ENCODE results near the gene SH2D5. TPM values are rescaled to one million over a fixed set of nuclear protein-coding genes. Genes with fewer than 3 reads are reported as not detected.

Gene SH2D5
- total RNA-seq, 1 experiment from 2014 or later = 1.1 TPM

GRCh38 chr1:20731057-20731991 lies 1.2 kb downstream of the SH2D5 start:
- POLR2A ChIA-PET (ENCODE audit: low non-redundant PET) = interaction anchor here (0.6 kb wide), 1 partner anchor 55 kb away, joined by 3 read pairs; no protein-coding TSS in a partner anchor
- no TSS peak for BruUV-seq (replicated peaks)

GRCh38 chr1:20730690-20731056 lies 1.8 kb downstream of the SH2D5 start:
- H3K36me3 ChIP-seq (ENCODE audit: insufficient read depth, low read length, poor library complexity, severe bottlenecking) = no peaks in the 10 kb centered on the region
- H3K27me3 ChIP-seq (replicated peaks; ENCODE audit: insufficient read depth, low read depth, low read length, poor library complexity) = peaks cover 5% of the 10 kb centered on the region
- H3K27ac ChIP-seq (ENCODE audit: low read depth, low read length, poor library complexity, severe bottlenecking) = no peak overlapping the region
- POLR2A ChIA-PET (ENCODE audit: low non-redundant PET) = interaction anchor here (0.5 kb wide), 1 partner anchor 20 kb away, joined by 3 read pairs; no protein-coding TSS in a partner anchor
- TF ChIP-seq CTCF (conservative IDR thresholded peaks at IDR 0.05; ENCODE audit: low read depth, low read length) (no peak), EZH2 (IDR thresholded peaks at IDR 0.05; ENCODE audit: borderline replicate concordance, low read depth, low read length, poor library complexity, severe bottlenecking) (no peak)
- H3K4me3 ChIP-seq (ENCODE audit: low read depth, low read length, poor library complexity, severe bottlenecking) = no peak overlapping the region
- no peaks in the 10 kb centered on the region for H3K9me3 ChIP-seq (ENCODE audit: low read depth, low read length, poor library complexity, severe bottlenecking)
- no TSS peak for BruUV-seq (replicated peaks)
- no peak for DNase-seq (ENCODE audit: low spot score)
- H3K4me1 ChIP-seq (ENCODE audit: insufficient read depth, low read length, poor library complexity, severe bottlenecking) = peaks cover 12% of the 10 kb centered on the region
- CTCF ChIA-PET = interaction anchor here (0.6 kb wide), 1 partner anchor 464 kb away, joined by 3 read pairs; no protein-coding TSS in a partner anchor
- intact Hi-C loops (cut with micrococcal nuclease; ENCODE audit: unreplicated experiment) = no loop called here

More at GRCh38 chr1:20731057-20731991, 1.2 kb downstream of the SH2D5 start:
- H3K9me3 ChIP-seq (ENCODE audit: low read depth, low read length, poor library complexity, severe bottlenecking) = no peaks in the 10 kb centered on the region
- peaks cover 5% of the 10 kb centered on the region for H3K27me3 ChIP-seq (replicated peaks; ENCODE audit: insufficient read depth, low read depth, low read length, poor library complexity)
- intact Hi-C loops (cut with micrococcal nuclease; ENCODE audit: unreplicated experiment) = no loop called here
- CTCF ChIA-PET = interaction anchor here (0.6 to 1.0 kb wide), 2 partner anchors 34 to 464 kb away, joined by 3 read pairs; no protein-coding TSS in a partner anchor
- H3K4me3 ChIP-seq (ENCODE audit: low read depth, low read length, poor library complexity, severe bottlenecking) = peak overlapping the region; percentile 47
- H3K36me3 ChIP-seq (ENCODE audit: insufficient read depth, low read length, poor library complexity, severe bottlenecking) = no peaks in the 10 kb centered on the region
- H3K4me1 ChIP-seq (ENCODE audit: insufficient read depth, low read length, poor library complexity, severe bottlenecking) = peaks cover 12% of the 10 kb centered on the region
- no peak for DNase-seq (ENCODE audit: low spot score)
- no peak overlapping the region for H3K27ac ChIP-seq (ENCODE audit: low read depth, low read length, poor library complexity, severe bottlenecking)
- TF ChIP-seq CTCF (conservative IDR thresholded peaks at IDR 0.05; ENCODE audit: low read depth, low read length) (no peak), EZH2 (IDR thresholded peaks at IDR 0.05; ENCODE audit: borderline replicate concordance, low read depth, low read length, poor library complexity, severe bottlenecking) (no peak)

GRCh38 chr1:20729990-20730689 lies 2.4 kb downstream of the SH2D5 start:
- ChIA-PET POLR2A (ENCODE audit: low non-redundant PET) (interaction anchor here (0.5 kb wide), 1 partner anchor 20 kb away, joined by 3 read pairs; no protein-coding TSS in a partner anchor), CTCF (no interaction called here)
- Histone ChIP-seq H3K4me3 (ENCODE audit: low read depth, low read length, poor library complexity, severe bottlenecking) (no peak overlapping the region), H3K27me3 (replicated peaks; ENCODE audit: insufficient read depth, low read depth, low read length, poor library complexity) (peaks cover 5% of the 10 kb centered on the region), H3K36me3 (ENCODE audit: insufficient read depth, low read length, poor library complexity, severe bottlenecking) (no peaks in the 10 kb centered on the region), H3K4me1 (ENCODE audit: insufficient read depth, low read length, poor library complexity, severe bottlenecking) (peaks cover 12% of the 10 kb centered on the region), H3K9me3 (ENCODE audit: low read depth, low read length, poor library complexity, severe bottlenecking) (no peaks in the 10 kb centered on the region), H3K27ac (ENCODE audit: low read depth, low read length, poor library complexity, severe bottlenecking) (no peak overlapping the region)
- intact Hi-C loops (cut with micrococcal nuclease; ENCODE audit: unreplicated experiment) = no loop called here
- no peak for DNase-seq (ENCODE audit: low spot score)
- TF ChIP-seq EZH2 (IDR thresholded peaks at IDR 0.05; ENCODE audit: borderline replicate concordance, low read depth, low read length, poor library complexity, severe bottlenecking) (no peak), CTCF (conservative IDR thresholded peaks at IDR 0.05; ENCODE audit: low read depth, low read length) (no peak)
- no TSS peak for BruUV-seq (replicated peaks)

All from A673 (cell line).